SK-N-SH treated with all-trans-retinoic acid at 6 μM for 48 hours (cell line): Measurements from ENCODE around the gene CEP128.

ENCODE experiments used
- GLIS3 ChIP-seq: fragments of 250-450 bp; sonication (Bioruptor Pico); IDR thresholded peaks from 2 replicates; pipeline ENCODE4 v1.5.0; 2020; ENCODE audit warnings: mild to moderate bottlenecking, moderate library complexity
- PATZ1 ChIP-seq: fragments of 250-450 bp; sonication (Bioruptor Pico); IDR thresholded peaks from 2 replicates; pipeline ENCODE4 v1.8.0; 2020; ENCODE audit warnings: mild to moderate bottlenecking, moderate library complexity, borderline replicate concordance
- PPARA ChIP-seq: fragments of 250-450 bp; sonication (Bioruptor Pico); IDR thresholded peaks from 2 replicates; pipeline ENCODE4 v1.5.0; 2020; ENCODE audit warnings: mild to moderate bottlenecking, borderline replicate concordance
- RARB ChIP-seq: fragments of 250-450 bp; sonication (Bioruptor Pico); IDR thresholded peaks from 2 replicates; pipeline ENCODE4 v1.8.0; 2021; ENCODE audit warnings: mild to moderate bottlenecking, moderate library complexity
- TF ChIP-seq, protein P1 (sequence below): fragments of 250-450 bp; sonication (Bioruptor Pico); IDR thresholded peaks from 2 replicates; pipeline ENCODE4 v1.5.1; 2021; ENCODE audit warnings: mild to moderate bottlenecking, moderate library complexity
- TF ChIP-seq, protein P2 (sequence below): fragments of 250-450 bp; sonication (Bioruptor Pico); IDR thresholded peaks from 2 replicates; pipeline ENCODE4 v1.5.0; 2020; ENCODE audit warnings: mild to moderate bottlenecking, moderate library complexity

- TF ChIP-seq RARB (CRISPR knock-in tag) (no peak), PPARA (CRISPR knock-in tag) (no peak), PATZ1 (CRISPR knock-in tag) (no peak), GLIS3 (CRISPR knock-in tag) (no peak)
- TF ChIP-seq, protein P1, sequence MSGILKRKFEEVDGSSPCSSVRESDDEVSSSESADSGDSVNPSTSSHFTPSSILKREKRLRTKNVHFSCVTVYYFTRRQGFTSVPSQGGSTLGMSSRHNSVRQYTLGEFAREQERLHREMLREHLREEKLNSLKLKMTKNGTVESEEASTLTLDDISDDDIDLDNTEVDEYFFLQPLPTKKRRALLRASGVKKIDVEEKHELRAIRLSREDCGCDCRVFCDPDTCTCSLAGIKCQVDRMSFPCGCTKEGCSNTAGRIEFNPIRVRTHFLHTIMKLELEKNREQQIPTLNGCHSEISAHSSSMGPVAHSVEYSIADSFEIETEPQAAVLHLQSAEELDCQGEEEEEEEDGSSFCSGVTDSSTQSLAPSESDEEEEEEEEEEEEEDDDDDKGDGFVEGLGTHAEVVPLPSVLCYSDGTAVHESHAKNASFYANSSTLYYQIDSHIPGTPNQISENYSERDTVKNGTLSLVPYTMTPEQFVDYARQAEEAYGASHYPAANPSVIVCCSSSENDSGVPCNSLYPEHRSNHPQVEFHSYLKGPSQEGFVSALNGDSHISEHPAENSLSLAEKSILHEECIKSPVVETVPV, result no peak
- TF ChIP-seq, protein P2, sequence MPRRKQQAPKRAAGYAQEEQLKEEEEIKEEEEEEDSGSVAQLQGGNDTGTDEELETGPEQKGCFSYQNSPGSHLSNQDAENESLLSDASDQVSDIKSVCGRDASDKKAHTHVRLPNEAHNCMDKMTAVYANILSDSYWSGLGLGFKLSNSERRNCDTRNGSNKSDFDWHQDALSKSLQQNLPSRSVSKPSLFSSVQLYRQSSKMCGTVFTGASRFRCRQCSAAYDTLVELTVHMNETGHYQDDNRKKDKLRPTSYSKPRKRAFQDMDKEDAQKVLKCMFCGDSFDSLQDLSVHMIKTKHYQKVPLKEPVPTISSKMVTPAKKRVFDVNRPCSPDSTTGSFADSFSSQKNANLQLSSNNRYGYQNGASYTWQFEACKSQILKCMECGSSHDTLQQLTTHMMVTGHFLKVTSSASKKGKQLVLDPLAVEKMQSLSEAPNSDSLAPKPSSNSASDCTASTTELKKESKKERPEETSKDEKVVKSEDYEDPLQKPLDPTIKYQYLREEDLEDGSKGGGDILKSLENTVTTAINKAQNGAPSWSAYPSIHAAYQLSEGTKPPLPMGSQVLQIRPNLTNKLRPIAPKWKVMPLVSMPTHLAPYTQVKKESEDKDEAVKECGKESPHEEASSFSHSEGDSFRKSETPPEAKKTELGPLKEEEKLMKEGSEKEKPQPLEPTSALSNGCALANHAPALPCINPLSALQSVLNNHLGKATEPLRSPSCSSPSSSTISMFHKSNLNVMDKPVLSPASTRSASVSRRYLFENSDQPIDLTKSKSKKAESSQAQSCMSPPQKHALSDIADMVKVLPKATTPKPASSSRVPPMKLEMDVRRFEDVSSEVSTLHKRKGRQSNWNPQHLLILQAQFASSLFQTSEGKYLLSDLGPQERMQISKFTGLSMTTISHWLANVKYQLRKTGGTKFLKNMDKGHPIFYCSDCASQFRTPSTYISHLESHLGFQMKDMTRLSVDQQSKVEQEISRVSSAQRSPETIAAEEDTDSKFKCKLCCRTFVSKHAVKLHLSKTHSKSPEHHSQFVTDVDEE, result no peak
These were observed 96.7 kb downstream of the CEP128 start for GRCh38 chr14:80844872-80845271.
